Gastrocnemius medialis (tissue), 4 donors: ENCODE data around the gene KLHL18. TPM values are rescaled to one million over a fixed set of nuclear protein-coding genes. Genes with fewer than 3 reads are reported as not detected.
A peak's percentile ranks its signal among the peaks of the same experiment; 100 is the strongest.

ENCODE experiments used
- ATAC-seq, 2 donors: fragments of 150-250 bp; one replicate each; pipeline ENCODE4 v1.9.1; 2016
- DNase-seq, 2 donors: peaks; one replicate each; pipeline ENCODE4 v3.0.0-alpha.2; 2019
- H3K27ac ChIP-seq, 4 donors: fragments of 200-600 bp; sonication (generic); 1 replicate in 1 of 4; 2 replicates in 3 of 4; pipeline ENCODE4 v1.5.1; 2016 to 2018; ENCODE audit warnings: mild to moderate bottlenecking in 2 of 4, moderate library complexity in 1 of 4
- H3K27me3 ChIP-seq, 3 donors: fragments of 200-600 bp; sonication (generic) in 2 of 3; 1 replicate in 1 of 3; 2 replicates in 2 of 3; pipeline versions ENCODE4 v1.5.1 to v1.6.0; 2016 to 2019; ENCODE audit warnings: mild to moderate bottlenecking in 1 of 3, moderate library complexity in 1 of 3
- H3K36me3 ChIP-seq, 2 donors: fragments of 200-600 bp; sonication (generic) in 1 of 2; one replicate each; pipeline ENCODE4 v1.5.1; 2017 to 2018
- H3K4me1 ChIP-seq, 2 donors: fragments of 200-600 bp; sonication (generic) in 1 of 2; one replicate each; pipeline ENCODE4 v1.5.1; 2016 to 2017; ENCODE audit warnings: mild to moderate bottlenecking in 2 of 2
- H3K4me3 ChIP-seq, 4 donors: fragments of 200-600 bp; sonication (generic) in 3 of 4; 1 replicate in 1 of 4; 2 replicates in 3 of 4; pipeline ENCODE4 v1.5.1; 2016 to 2019; ENCODE audit warnings: mild to moderate bottlenecking in 2 of 4
- H3K9me3 ChIP-seq, 3 donors: fragments of 200-600 bp; sonication (generic) in 2 of 3; 1 replicate in 1 of 3; 2 replicates in 2 of 3; pipeline ENCODE4 v1.5.1; 2016 to 2019
- POLR2A ChIP-seq, 2 donors: fragments of 450-650 bp; IDR thresholded peaks; one replicate each; pipeline ENCODE4 v1.6.1; 2017; ENCODE audit warnings: antibody characterized with exemption in 2 of 2, mild to moderate bottlenecking in 2 of 2, moderate library complexity in 2 of 2
- in situ Hi-C, 4 donors: fragments of 200-750 bp; cut with MboI; loops; one replicate each; pipeline versions ENCODE4 v1.15.0 to v1.8.0; 2017; ENCODE audit warnings: low sequenced_read_pairs in 4 of 4
- intact Hi-C: fragments of 100-400 bp; cut with DNase I; formaldehyde crosslinking; loops from one replicate; pipeline ENCODE4 v1.15.1; 2023; ENCODE audit warnings: low total_unique reads
- total RNA-seq, 4 donors: library from RNA; depleted of rRNA; stranded (reverse); fragments of >200 nt; gene quantifications; one replicate each; pipeline versions ENCODE4 v1.1.0 to v1.2.3, GENCODE V29; 2016
- TF ChIP-seq, protein P1 (sequence below), 5 experiments: fragments of 450-650 bp in 3 of 5; fragments of 200-600 bp in 2 of 5; sonication (generic) in 2 of 5; IDR thresholded peaks in 4 of 5; conservative IDR thresholded peaks in 1 of 5; 1 replicate in 4 of 5; 2 replicates in 1 of 5; pipeline ENCODE4 v1.5.1; 2016 to 2019; ENCODE audit warnings: antibody characterized with exemption in 5 of 5, mild to moderate bottlenecking in 3 of 5, moderate library complexity in 3 of 5

The KLHL18 gene
- total RNA-seq, 4 donors from 2014 or later: 19.0 to 26.3 (median 22.4) TPM

DNA sequence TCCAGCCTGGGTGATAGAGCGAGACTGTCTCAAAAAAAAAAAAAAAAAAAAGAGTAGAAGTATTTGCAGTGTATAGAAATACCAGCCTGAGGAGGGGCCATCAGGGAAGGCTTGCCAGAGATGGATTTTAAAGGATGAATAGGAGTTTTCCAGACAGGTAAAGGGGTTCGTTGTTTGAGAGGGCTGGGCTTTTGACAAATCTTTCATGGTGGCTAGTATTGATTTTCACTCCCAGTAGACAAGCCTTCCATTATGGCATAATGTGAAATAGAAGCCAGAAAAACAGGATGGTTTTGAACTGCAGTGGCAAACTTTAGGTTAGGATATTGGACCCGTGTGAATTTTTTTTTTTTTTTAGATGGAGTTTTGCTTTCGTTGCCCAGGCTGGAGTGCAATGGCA, 101.7 kb downstream of the KLHL18 start:
- no peaks in the 10 kb centered on the region for H3K9me3 ChIP-seq
- H3K4me1 ChIP-seq: peaks cover 48 to 52% of the 10 kb centered on the region in 2 donors
- H3K27ac ChIP-seq: no peak overlapping the region
- DNase-seq (no peak), ATAC-seq (no peak)
- in situ Hi-C loops (no loop called here), intact Hi-C loops (no loop called here)
- H3K36me3 ChIP-seq: peaks cover 0 to 5% of the 10 kb centered on the region in 2 donors
- TF ChIP-seq, protein P1, sequence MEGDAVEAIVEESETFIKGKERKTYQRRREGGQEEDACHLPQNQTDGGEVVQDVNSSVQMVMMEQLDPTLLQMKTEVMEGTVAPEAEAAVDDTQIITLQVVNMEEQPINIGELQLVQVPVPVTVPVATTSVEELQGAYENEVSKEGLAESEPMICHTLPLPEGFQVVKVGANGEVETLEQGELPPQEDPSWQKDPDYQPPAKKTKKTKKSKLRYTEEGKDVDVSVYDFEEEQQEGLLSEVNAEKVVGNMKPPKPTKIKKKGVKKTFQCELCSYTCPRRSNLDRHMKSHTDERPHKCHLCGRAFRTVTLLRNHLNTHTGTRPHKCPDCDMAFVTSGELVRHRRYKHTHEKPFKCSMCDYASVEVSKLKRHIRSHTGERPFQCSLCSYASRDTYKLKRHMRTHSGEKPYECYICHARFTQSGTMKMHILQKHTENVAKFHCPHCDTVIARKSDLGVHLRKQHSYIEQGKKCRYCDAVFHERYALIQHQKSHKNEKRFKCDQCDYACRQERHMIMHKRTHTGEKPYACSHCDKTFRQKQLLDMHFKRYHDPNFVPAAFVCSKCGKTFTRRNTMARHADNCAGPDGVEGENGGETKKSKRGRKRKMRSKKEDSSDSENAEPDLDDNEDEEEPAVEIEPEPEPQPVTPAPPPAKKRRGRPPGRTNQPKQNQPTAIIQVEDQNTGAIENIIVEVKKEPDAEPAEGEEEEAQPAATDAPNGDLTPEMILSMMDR (IDR thresholded peaks at IDR 0.05 in 4 of 5, conservative IDR thresholded peaks at IDR 0.05 in 1 of 5): no peak
- no peak for TF ChIP-seq POLR2A (IDR thresholded peaks at IDR 0.05)
- no peak overlapping the region for H3K4me3 ChIP-seq
- H3K27me3 ChIP-seq: no peaks in the 10 kb centered on the region

DNA sequence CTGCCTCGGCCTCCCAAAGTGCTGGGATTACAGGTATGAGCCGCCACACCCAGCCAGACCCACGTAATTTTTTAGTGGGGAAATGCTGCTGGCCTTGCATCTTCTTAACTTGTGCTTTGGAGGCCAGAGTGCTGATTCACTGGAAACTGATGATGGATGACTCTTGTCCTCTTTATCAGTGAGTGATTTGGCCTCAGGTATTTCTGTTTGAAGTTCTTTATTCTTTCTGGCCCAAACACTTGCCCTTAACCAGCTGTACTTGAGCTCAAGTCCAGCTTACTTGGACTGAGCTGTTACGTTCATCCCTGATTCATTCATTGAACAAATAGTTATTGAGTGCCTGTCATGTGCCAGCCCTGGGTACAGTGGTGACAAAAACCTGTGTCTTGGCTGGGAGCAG, 102.3 kb downstream of the KLHL18 start:
- Histone ChIP-seq H3K9me3 (no peaks in the 10 kb centered on the region), H3K4me1 (peaks cover 42 to 46% of the 10 kb centered on the region in 2 donors), H3K36me3 (peaks cover 0 to 5% of the 10 kb centered on the region in 2 donors), H3K27me3 (no peaks in the 10 kb centered on the region), H3K4me3 (no peak overlapping the region), H3K27ac (peak overlapping the region in 2 of 4 donors; percentile 11 to 23)
- intact Hi-C loops (no loop called here), in situ Hi-C loops (no loop called here)
- DNase-seq: no peak
- no peak for ATAC-seq
- TF ChIP-seq POLR2A (IDR thresholded peaks at IDR 0.05): no peak
- TF ChIP-seq, protein P1 (IDR thresholded peaks at IDR 0.05 in 4 of 5, conservative IDR thresholded peaks at IDR 0.05 in 1 of 5): no peak

DNA sequence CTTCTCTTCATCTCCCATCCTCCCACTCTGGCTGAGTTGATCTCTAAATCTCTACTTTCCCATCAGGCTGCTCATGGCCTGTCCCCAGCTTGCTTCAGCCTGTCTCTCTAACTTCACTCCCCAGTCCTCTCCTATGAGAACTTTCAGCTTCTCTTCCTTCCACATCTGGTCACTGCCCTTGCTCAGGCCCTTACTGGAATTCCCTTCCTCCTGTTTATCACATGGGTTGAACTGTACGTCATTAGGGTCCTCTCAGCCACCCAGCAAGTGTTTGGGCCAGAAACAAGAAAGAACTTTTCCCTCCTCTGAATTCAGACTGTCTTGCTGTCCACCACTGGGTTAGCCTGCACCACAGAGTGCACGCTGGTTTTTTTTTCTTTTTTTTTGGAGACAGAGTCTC, 103.1 kb downstream of the KLHL18 start:
- TF ChIP-seq, protein P1 (IDR thresholded peaks at IDR 0.05 in 4 of 5, conservative IDR thresholded peaks at IDR 0.05 in 1 of 5): no peak
- no peak for TF ChIP-seq POLR2A (IDR thresholded peaks at IDR 0.05)
- H3K4me3 ChIP-seq: no peak overlapping the region
- H3K4me1 ChIP-seq: peaks cover 39 to 46% of the 10 kb centered on the region in 2 donors
- peak overlapping the region in 1 of 4 donors; percentile 29 for H3K27ac ChIP-seq
- ATAC-seq: no peak
- no peak for DNase-seq
- intact Hi-C loops (no loop called here), in situ Hi-C loops (no loop called here)
- no peaks in the 10 kb centered on the region for H3K9me3 ChIP-seq
- H3K36me3 ChIP-seq: peaks cover 0 to 5% of the 10 kb centered on the region in 2 donors
- H3K27me3 ChIP-seq: no peaks in the 10 kb centered on the region

DNA sequence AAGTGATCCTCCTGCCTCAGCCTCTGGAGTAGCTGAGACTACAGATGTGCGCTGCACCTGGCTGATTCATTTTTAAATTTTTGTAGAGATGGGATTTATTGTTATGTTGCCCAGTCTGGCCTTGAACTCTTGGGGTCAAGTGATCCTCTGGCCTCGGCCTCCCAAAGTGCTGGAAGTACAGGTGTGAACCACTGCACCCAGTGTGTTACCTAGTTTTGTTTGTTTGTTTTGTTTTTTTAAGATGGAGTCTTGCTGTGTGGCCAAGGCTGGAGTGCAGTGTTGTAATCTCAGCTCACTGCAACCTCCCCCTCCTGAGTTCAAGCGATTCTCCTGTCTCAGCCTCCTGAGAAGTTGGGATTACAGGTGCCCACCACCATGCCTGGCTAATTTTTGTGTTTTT, 110.2 kb downstream of the KLHL18 start:
- Histone ChIP-seq H3K36me3 (peaks cover 0 to 20% of the 10 kb centered on the region in 2 donors), H3K27me3 (no peaks in the 10 kb centered on the region), H3K27ac (no peak overlapping the region), H3K4me1 (peaks cover 34 to 36% of the 10 kb centered on the region in 2 donors), H3K9me3 (no peaks in the 10 kb centered on the region), H3K4me3 (no peak overlapping the region)
- DNase-seq (no peak), ATAC-seq (no peak)
- in situ Hi-C loops: no loop called here
- intact Hi-C loops: no loop called here
- TF ChIP-seq, protein P1 (IDR thresholded peaks at IDR 0.05 in 4 of 5, conservative IDR thresholded peaks at IDR 0.05 in 1 of 5): no peak
- TF ChIP-seq POLR2A (IDR thresholded peaks at IDR 0.05): no peak
